Pancreas (tissue), 10 donors: Measurements from ENCODE around the gene AGBL4. TPM values are rescaled to one million over a fixed set of nuclear protein-coding genes. Genes with fewer than 3 reads are reported as not detected.
"Not testable (repeated sequence)": the region's sequence is repeated elsewhere in the genome, so short reads cannot be mapped to it uniquely, and the experiment has no call there.

ENCODE experiments used
- ATAC-seq, 4 donors: fragments of 200-7000 bp; cut with Tn5 transposase; one replicate each; pipeline versions ENCODE4 v1.8.0 to v1.9.1; 2020; ENCODE audit warnings: mild to moderate bottlenecking in 4 of 4, moderate library complexity in 4 of 4
- DNase-seq, 6 donors: peaks; one replicate each; pipeline ENCODE4 v3.0.0-alpha.2; 2020
- FAIRE-seq: peaks from 2 replicates; lab custom pipeline; 2012; peaks lifted over from hg19 to GRCh38; lab: Jason Lieb, UNC
- H3K27ac ChIP-seq, 4 donors: fragments of 200-600 bp; sonication (generic); 1 replicate in 3 of 4; 2 replicates in 1 of 4; pipeline versions ENCODE4 v1.5.0 to v1.8.0; 2020
- H3K27me3 ChIP-seq, 4 donors: fragments of 200-600 bp; one replicate each; pipeline ENCODE4 v1.8.0; 2021
- H3K36me3 ChIP-seq, 3 donors: fragments of 200-600 bp; sonication (generic) in 1 of 3; one replicate each; pipeline versions ENCODE4 v1.5.0 to v1.8.0; 2020 to 2021
- H3K4me1 ChIP-seq, 3 donors: fragments of 200-600 bp; one replicate each; pipeline ENCODE4 v1.8.0; 2021
- H3K4me3 ChIP-seq, 4 donors: fragments of 200-600 bp; sonication (generic) in 2 of 4; one replicate each; pipeline versions ENCODE4 v1.5.0 to v1.8.0; 2020 to 2021
- H3K9me3 ChIP-seq, 4 donors: fragments of 200-600 bp; one replicate each; pipeline ENCODE4 v1.8.0; 2021
- CTCF ChIP-seq, 4 donors: fragments of 200-600 bp; sonication (generic) in 3 of 4; IDR thresholded peaks; one replicate each; pipeline versions ENCODE4 v1.5.0 to v1.8.0; 2021; ENCODE audit warnings: antibody characterized with exemption in 4 of 4
- WGBS, 2 donors: extraction: QIAGEN DNeasy Blood & Tissue Kit; methylation state at CpG; one replicate each; pipeline ENCODE4 v1.1.7; 2013; 5-methylcytosine and 5-hydroxymethylcytosine counted together
- intact Hi-C, 3 donors: fragments of 100-400 bp; cut with DNase I; formaldehyde crosslinking; loops; one replicate each; pipeline versions ENCODE4 v1.11.1 to v1.14.2; 2022
- polyA plus RNA-seq, 2 donors: library from polyadenylated mRNA; stranded (reverse); fragments of 200-250 nt; gene quantifications; one replicate each; pipeline ENCODE4 v1.2.3, GENCODE V29; 2013
- total RNA-seq, 6 donors: library from RNA; stranded (reverse); fragmentation: NEBNext Ultra II Directional in 4 of 6; extraction: Animal tissue kit (Norgen Biotek cat#: 25700) in 4 of 6; gene quantifications; one replicate each; pipeline versions ENCODE4 v1.2.1 to v1.2.4, GENCODE V29; 2021 to 2023
- donor health status: healthy with polysubstance abuse.
- donor health status: DM: no; HTN: no; CAD: no; lungs with moderate emphysema.
- donor health status: DM: no; HTN: no; CAD: no.
- donor health status: control.
- donor health status: control.
- donor health status: Bipolar disorder and iron deficiency.
- donor health status: DM: yes; HTN: yes; CAD: no.
- donor health status: DM: no; HTN: no; CAD: no.
- donor health status: DM: no; HTN: no; CAD: no.
- donor health status: DM: yes; HTN: yes; CAD: no.

AGBL4 gene
- total and polyA plus RNA-seq, 8 donors, result 0.15 to 1.2 (median 0.59) TPM

GRCh38 chr1:49298304-49298703 lies 725.5 kb downstream of the AGBL4 start:
- DNase-seq (peak in 5 of 6 donors; percentile 17 to 53 (median 20)), ATAC-seq (peak in 3 of 4 donors; percentile 17 to 54 (median 50)), FAIRE-seq (no peak)
- Histone ChIP-seq H3K27me3 (no peaks in the 10 kb centered on the region), H3K36me3 (no peaks in the 10 kb centered on the region), H3K4me3 (no peak overlapping the region), H3K27ac (no peak overlapping the region), H3K9me3 (no peaks in the 10 kb centered on the region), H3K4me1 (no peaks in the 10 kb centered on the region)
- intact Hi-C loops, result no loop called here
- WGBS, 2 donors, result 26% methylated on average over 2 of the region's 2 CpGs
- TF ChIP-seq CTCF (IDR thresholded peaks at IDR 0.05), result no peak

GRCh38 chr1:49297783-49298182 lies 726.0 kb downstream of the AGBL4 start:
- FAIRE-seq (no peak), DNase-seq (no peak), ATAC-seq (no peak)
- Histone ChIP-seq H3K36me3 (no peaks in the 10 kb centered on the region), H3K27me3 (no peaks in the 10 kb centered on the region), H3K9me3 (no peaks in the 10 kb centered on the region), H3K4me1 (no peaks in the 10 kb centered on the region), H3K27ac (no peak overlapping the region), H3K4me3 (no peak overlapping the region)
- 33 to 48% methylated on average over 4 of the region's 4 CpGs for WGBS, 2 donors
- no peak for TF ChIP-seq CTCF (IDR thresholded peaks at IDR 0.05)
- intact Hi-C loops, result no loop called here

- DNase-seq (no peak), ATAC-seq (no peak), FAIRE-seq (no peak)
- WGBS, 2 donors, result 64 to 67% methylated on average over 2 of the region's 2 CpGs
- intact Hi-C loops, result no loop called here
- Histone ChIP-seq H3K4me3 (no peak overlapping the region), H3K4me1 (no peaks in the 10 kb centered on the region), H3K27ac (no peak overlapping the region), H3K9me3 (no peaks in the 10 kb centered on the region), H3K27me3 (no peaks in the 10 kb centered on the region), H3K36me3 (no peaks in the 10 kb centered on the region)
- no peak for TF ChIP-seq CTCF (IDR thresholded peaks at IDR 0.05)
These were observed 729.2 kb downstream of the AGBL4 start for GRCh38 chr1:49294539-49294938.

- FAIRE-seq, result no peak
- H3K4me3 ChIP-seq, result no peak overlapping the region
- 63 to 70% methylated on average over 4 of the region's 4 CpGs for WGBS, 2 donors
- no peaks in the 10 kb centered on the region for H3K9me3 ChIP-seq
- TF ChIP-seq CTCF (IDR thresholded peaks at IDR 0.05), result no peak
- intact Hi-C loops, result no loop called here
- peak in 1 of 6 donors; percentile 2 for DNase-seq
- ATAC-seq, result no peak
- H3K4me1 ChIP-seq, result no peaks in the 10 kb centered on the region
- no peaks in the 10 kb centered on the region for H3K36me3 ChIP-seq
- H3K27ac ChIP-seq, result no peak overlapping the region
- H3K27me3 ChIP-seq, result no peaks in the 10 kb centered on the region
These were observed 730.7 kb downstream of the AGBL4 start for GRCh38 chr1:49293016-49293415.

- intact Hi-C loops, H3K27ac ChIP-seq, H3K9me3 ChIP-seq, ATAC-seq, FAIRE-seq, H3K27me3 ChIP-seq, H3K4me1 ChIP-seq, H3K36me3 ChIP-seq, H3K4me3 ChIP-seq: not testable (repeated sequence)
- peak in 3 of 6 donors; percentile 11 to 45 (median 26) for DNase-seq
- 72 to 79% methylated on average over 32 of the region's 32 CpGs for WGBS, 2 donors
These were observed 766.3 kb downstream of the AGBL4 start for GRCh38 chr1:49257211-49258049.
